Measurements from ENCODE around the gene CLEC19A. TPM values are rescaled to one million over a fixed set of nuclear protein-coding genes. Genes with fewer than 3 reads are reported as not detected.

Gene CLEC19A
- total and polyA plus RNA-seq, 4 donors, result not detected

- Histone ChIP-seq H3K9me3 (ENCODE audit: control insufficient read depth in 4 of 4, low read length in 3 of 4) (no peaks in the 10 kb centered on the region), H3K4me1 (ENCODE audit: control insufficient read depth in 4 of 4, insufficient read depth in 4 of 4, low read length in 3 of 4) (no peaks in the 10 kb centered on the region), H3K27ac (ENCODE audit: low read depth in 1 of 2, low read length in 2 of 2) (no peak overlapping the region), H3K9ac (ENCODE audit: low read depth in 1 of 2, low read length in 2 of 2) (no peak overlapping the region), H3K36me3 (ENCODE audit: control insufficient read depth in 4 of 4, insufficient read depth in 3 of 4, low read depth in 1 of 4, low read length in 3 of 4) (no peaks in the 10 kb centered on the region), H3K27me3 (ENCODE audit: control insufficient read depth in 4 of 4, insufficient read depth in 4 of 4, low read length in 3 of 4) (no peaks in the 10 kb centered on the region), H3K4me3 (ENCODE audit: low read depth in 1 of 3, low read length in 3 of 3) (no peak overlapping the region)
- TF ChIP-seq NR2F2 (IDR thresholded peaks at IDR 0.05) (no peak), HNF4G (IDR thresholded peaks at IDR 0.05) (no peak), EGR1 (IDR thresholded peaks at IDR 0.05; ENCODE audit: low read depth in 2 of 2) (no peak), GABPA (IDR thresholded peaks at IDR 0.05 in 1 of 2, conservative IDR thresholded peaks at IDR 0.05 in 1 of 2) (no peak)
- WGBS, result 41% methylated on average over 2 of the region's 2 CpGs
- no peak for DNase-seq (ENCODE audit: low spot score)
These were observed 9.9 kb downstream of the CLEC19A start for GRCh38 chr16:19295393-19295792.

- no peak overlapping the region for H3K27ac ChIP-seq (ENCODE audit: low read depth in 1 of 2, low read length in 2 of 2)
- no peak overlapping the region for H3K4me3 ChIP-seq (ENCODE audit: low read depth in 1 of 3, low read length in 3 of 3)
- H3K27me3 ChIP-seq (ENCODE audit: control insufficient read depth in 4 of 4, insufficient read depth in 4 of 4, low read length in 3 of 4), result no peaks in the 10 kb centered on the region
- H3K9me3 ChIP-seq (ENCODE audit: control insufficient read depth in 4 of 4, low read length in 3 of 4), result no peaks in the 10 kb centered on the region
- DNase-seq (ENCODE audit: low spot score), result no peak
- 77% methylated on average over 1 of the region's 1 CpG for WGBS
- H3K9ac ChIP-seq (ENCODE audit: low read depth in 1 of 2, low read length in 2 of 2), result no peak overlapping the region
- TF ChIP-seq ATF3 (IDR thresholded peaks at IDR 0.05), result no peak
- no peak for TF ChIP-seq RAD21 (IDR thresholded peaks at IDR 0.05)
- TF ChIP-seq NR2F2 (IDR thresholded peaks at IDR 0.05), result no peak
- no peak for TF ChIP-seq YY1 (IDR thresholded peaks at IDR 0.05)
- no peak for TF ChIP-seq HNF4A (conservative IDR thresholded peaks at IDR 0.05)
- TF ChIP-seq TAF1 (conservative IDR thresholded peaks at IDR 0.05), result no peak
- no peak for TF ChIP-seq FOXA1 (IDR thresholded peaks at IDR 0.05)
- no peak for TF ChIP-seq HNF4G (IDR thresholded peaks at IDR 0.05)
- no peak for TF ChIP-seq SP1 (IDR thresholded peaks at IDR 0.05)
- no peak for TF ChIP-seq JUND (IDR thresholded peaks at IDR 0.05)
- no peak for TF ChIP-seq RXRA (IDR thresholded peaks at IDR 0.05)
- TF ChIP-seq ZBTB33 (IDR thresholded peaks at IDR 0.05), result no peak
- TF ChIP-seq EGR1 (IDR thresholded peaks at IDR 0.05; ENCODE audit: low read depth in 2 of 2), result no peak
- no peak for TF ChIP-seq MAX (IDR thresholded peaks at IDR 0.05)
- TF ChIP-seq FOXA2 (IDR thresholded peaks at IDR 0.05), result no peak
- no peak for TF ChIP-seq GABPA (IDR thresholded peaks at IDR 0.05 in 1 of 2, conservative IDR thresholded peaks at IDR 0.05 in 1 of 2)
- TF ChIP-seq REST (IDR thresholded peaks at IDR 0.05), result no peak
- no peak for TF ChIP-seq CTCF (IDR thresholded peaks at IDR 0.05; ENCODE audit: low read depth, low read length, missing input control)
- H3K4me1 ChIP-seq (ENCODE audit: control insufficient read depth in 4 of 4, insufficient read depth in 4 of 4, low read length in 3 of 4), result no peaks in the 10 kb centered on the region
- no peaks in the 10 kb centered on the region for H3K36me3 ChIP-seq (ENCODE audit: control insufficient read depth in 4 of 4, insufficient read depth in 3 of 4, low read depth in 1 of 4, low read length in 3 of 4)
These were observed 11.9 kb downstream of the CLEC19A start for GRCh38 chr16:19297454-19297853.

Data from liver (tissue), 9 donors.